IPS DF 6.9 (cell line): ENCODE measurements around the gene CCDC117.
"Not testable (repeated sequence)": the region's sequence is repeated elsewhere in the genome, so short reads cannot be mapped to it uniquely, and the experiment has no call there.

Experiments used
- DNase-seq: peaks from one replicate; pipeline ENCODE4 v3.0.0-alpha.2; 2013; ENCODE audit warnings: low read depth, low spot score
- H3K27ac ChIP-seq: one replicate; pipeline ENCODE4 v1.5.1; 2013; ENCODE audit warnings: low read length, control low read depth
- H3K27me3 ChIP-seq: 2 replicates; pipeline ENCODE4 v1.6.1; 2013; ENCODE audit warnings: mild to moderate bottlenecking, low read length; ENCODE audit not compliant: control insufficient read depth, insufficient read depth
- H3K36me3 ChIP-seq: 2 replicates; pipeline ENCODE4 v1.6.1; 2013; ENCODE audit warnings: low read length; ENCODE audit not compliant: control insufficient read depth, insufficient read depth
- H3K4me1 ChIP-seq: 2 replicates; pipeline ENCODE4 v1.6.1; 2013; ENCODE audit warnings: low read length; ENCODE audit not compliant: control insufficient read depth, insufficient read depth
- H3K4me3 ChIP-seq: 2 replicates; pipeline ENCODE4 v1.5.1; 2013; ENCODE audit warnings: mild to moderate bottlenecking, low read length
- H3K9me3 ChIP-seq: 2 replicates; pipeline ENCODE4 v1.6.1; 2013; ENCODE audit warnings: low read length, inconsistent platforms; ENCODE audit not compliant: control insufficient read depth, insufficient read depth
- WGBS: extraction: QIAGEN DNeasy Blood & Tissue Kit; methylation state at CpG from one replicate; pipeline ENCODE4 v1.1.7; 2013; ENCODE audit warnings: mixed read lengths, missing lambda C conversion rate; ENCODE audit not compliant: insufficient read length, insufficient coverage; 5-methylcytosine and 5-hydroxymethylcytosine counted together

The CCDC117 gene

DNA sequence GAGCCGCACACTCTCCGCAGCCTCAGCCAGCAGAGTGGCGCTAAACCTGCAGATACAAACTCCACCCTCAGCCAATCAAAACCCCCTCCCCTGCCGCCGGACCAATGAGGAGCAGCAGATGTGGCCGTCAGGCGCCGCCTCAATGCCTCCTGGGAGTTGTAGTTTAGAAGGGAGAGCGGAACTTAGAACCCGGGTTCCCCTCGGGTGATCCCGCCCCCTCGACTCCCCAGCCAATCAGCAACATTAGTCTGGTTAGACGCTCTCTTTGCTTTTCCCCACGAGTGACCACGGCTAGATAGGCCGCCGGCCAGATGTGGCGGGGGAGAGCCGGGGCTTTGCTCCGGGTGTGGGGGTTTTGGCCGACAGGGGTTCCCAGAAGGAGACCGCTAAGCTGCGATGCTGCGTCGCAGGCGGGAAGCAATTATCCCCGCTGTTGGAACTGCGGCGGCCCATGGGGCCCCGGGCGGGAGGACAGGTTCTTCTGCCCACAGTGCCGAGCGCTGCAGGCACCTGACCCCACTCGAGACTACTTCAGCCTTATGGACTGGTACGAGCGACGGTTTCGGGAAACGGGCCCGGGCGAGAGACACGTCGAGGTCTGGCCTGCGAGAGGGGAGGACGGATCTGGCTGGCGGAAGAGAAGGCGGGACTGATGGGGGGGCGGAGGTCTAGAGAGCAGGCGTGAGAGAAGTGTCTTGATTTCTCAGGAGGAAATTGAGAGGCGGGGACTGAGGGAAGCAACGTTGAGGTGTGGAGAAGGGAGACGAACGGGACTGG, 30.5 kb upstream of the CCDC117 start, which contains the start of the genes CHEK2 and HSCB:
CHEK2 (minus strand) TSS at position 36 of the 777 bp plus-strand sequence. CDS start 7,099 bp downstream, outside the sequence.
HSCB (plus strand) TSS at position 255 of the 777 bp plus-strand sequence; CDS start at position 312, 57 bp downstream.
- Histone ChIP-seq H3K27me3 (no peaks in the 10 kb centered on the region), H3K4me3 (peak within 1 kb of the TSS; percentile 77), H3K36me3 (peaks cover 11% of the 10 kb centered on the region; the same call in 1 of the 2 replicates), H3K4me1 (no peaks in the 10 kb centered on the region), H3K27ac (no peak within 1 kb of the TSS), H3K9me3 (no peaks in the 10 kb centered on the region)
- peak; percentile 96 for DNase-seq
- no CpG with 5 or more reads among the region's 54 CpGs for WGBS

DNA sequence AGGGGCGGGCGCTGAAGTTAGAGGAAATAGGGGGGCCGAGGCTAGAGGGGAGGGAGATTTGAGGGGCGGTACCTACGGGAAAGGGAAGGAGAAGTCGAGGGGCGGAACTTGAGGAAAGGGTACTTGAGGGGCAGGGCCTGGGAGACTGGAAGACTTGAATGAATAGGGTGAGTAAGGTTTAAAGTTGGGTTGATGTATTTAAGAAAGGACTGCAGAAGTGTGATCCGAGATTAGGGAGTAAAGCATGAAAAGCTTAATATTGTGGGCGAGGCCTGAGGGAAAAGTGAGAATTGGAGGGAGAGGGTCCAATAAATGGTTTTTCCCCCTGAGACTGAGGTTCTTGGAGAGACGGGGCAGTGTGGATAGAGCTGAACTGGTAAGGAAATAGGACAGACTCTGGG, 29.9 kb upstream of the CCDC117 start:
- Histone ChIP-seq H3K36me3 (peaks cover 11% of the 10 kb centered on the region; the same call in 1 of the 2 replicates), H3K4me3 (peak overlapping the region; percentile 77; the same call in 1 of the 2 replicates), H3K4me1 (no peaks in the 10 kb centered on the region), H3K27me3 (no peaks in the 10 kb centered on the region), H3K9me3 (no peaks in the 10 kb centered on the region), H3K27ac (no peak overlapping the region)
- 100% methylated on average over 1 of the region's 10 CpGs for WGBS
- DNase-seq: no peak

DNA sequence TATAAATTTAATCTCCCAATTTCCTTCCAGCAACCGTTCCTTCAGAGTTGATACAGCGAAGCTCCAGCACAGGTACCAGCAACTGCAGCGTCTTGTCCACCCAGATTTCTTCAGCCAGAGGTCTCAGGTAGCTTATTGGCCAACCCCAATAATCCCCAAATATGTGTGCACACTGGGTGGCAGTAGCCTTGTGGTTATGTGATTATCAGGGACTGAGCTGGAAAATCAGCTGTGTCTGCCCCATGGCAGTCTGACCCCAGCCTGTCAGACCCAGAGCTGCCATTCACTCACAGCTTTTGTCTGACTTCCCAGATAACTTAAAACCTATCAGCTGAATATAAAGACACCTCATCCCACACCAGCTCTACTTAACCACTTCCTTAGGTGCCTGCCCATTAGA, 28.6 kb upstream of the CCDC117 start:
- Histone ChIP-seq H3K36me3 (peaks cover 13% of the 10 kb centered on the region; the same call in 1 of the 2 replicates), H3K4me3 (no peak overlapping the region), H3K27ac (no peak overlapping the region), H3K9me3 (no peaks in the 10 kb centered on the region), H3K27me3 (no peaks in the 10 kb centered on the region), H3K4me1 (no peaks in the 10 kb centered on the region)
- no peak for DNase-seq
- no CpG with 5 or more reads among the region's 3 CpGs for WGBS

DNA sequence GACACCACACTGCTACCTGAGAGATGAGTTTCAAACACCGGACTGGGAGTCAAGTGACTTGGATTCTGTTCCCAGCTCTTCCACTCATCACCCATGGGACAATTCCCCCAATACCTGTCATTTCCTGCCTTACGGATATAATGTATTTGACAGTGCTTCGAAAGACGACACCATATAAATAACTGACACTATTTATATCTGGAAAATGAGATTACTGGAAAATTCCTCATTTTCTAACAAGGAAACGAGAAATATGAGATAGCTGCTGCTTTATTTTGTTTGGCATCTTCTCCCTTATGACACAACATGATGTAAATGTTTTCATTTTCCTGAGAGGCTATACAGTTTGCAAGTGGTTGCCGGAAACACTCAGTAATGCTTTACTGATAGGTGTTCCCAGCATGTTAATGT, 22.0 kb upstream of the CCDC117 start:
- H3K27ac ChIP-seq: no peak overlapping the region
- no CpG with 5 or more reads among the region's 6 CpGs for WGBS
- peaks cover 4% of the 10 kb centered on the region; the same call in 1 of the 2 replicates for H3K36me3 ChIP-seq
- DNase-seq: no peak
- no peaks in the 10 kb centered on the region for H3K27me3 ChIP-seq
- no peaks in the 10 kb centered on the region for H3K9me3 ChIP-seq
- no peaks in the 10 kb centered on the region for H3K4me1 ChIP-seq
- no peak overlapping the region for H3K4me3 ChIP-seq

DNA sequence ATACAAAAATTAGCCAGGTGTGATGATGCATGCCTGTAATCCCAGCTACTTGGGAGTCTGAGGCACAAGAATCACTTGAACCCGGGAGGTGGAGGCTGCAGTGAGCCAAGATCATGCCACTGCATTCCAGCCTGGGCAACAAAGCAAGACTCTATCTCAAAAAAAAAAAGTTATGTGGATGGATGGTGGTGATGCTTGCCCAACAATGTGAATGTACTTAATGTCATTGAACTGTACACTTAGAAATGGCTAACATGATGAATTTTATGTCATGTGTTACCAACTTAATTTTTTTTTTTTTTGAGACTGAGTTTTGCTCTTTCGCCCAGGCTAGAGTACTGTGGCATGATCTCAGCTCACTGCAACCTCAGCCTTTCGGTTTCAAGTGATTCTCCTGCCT, 18.0 kb upstream of the CCDC117 start:
- H3K27ac ChIP-seq, H3K4me1 ChIP-seq, H3K36me3 ChIP-seq, H3K27me3 ChIP-seq, H3K9me3 ChIP-seq, DNase-seq, H3K4me3 ChIP-seq: not testable (repeated sequence)
- no CpG with 5 or more reads among the region's 3 CpGs for WGBS

DNA sequence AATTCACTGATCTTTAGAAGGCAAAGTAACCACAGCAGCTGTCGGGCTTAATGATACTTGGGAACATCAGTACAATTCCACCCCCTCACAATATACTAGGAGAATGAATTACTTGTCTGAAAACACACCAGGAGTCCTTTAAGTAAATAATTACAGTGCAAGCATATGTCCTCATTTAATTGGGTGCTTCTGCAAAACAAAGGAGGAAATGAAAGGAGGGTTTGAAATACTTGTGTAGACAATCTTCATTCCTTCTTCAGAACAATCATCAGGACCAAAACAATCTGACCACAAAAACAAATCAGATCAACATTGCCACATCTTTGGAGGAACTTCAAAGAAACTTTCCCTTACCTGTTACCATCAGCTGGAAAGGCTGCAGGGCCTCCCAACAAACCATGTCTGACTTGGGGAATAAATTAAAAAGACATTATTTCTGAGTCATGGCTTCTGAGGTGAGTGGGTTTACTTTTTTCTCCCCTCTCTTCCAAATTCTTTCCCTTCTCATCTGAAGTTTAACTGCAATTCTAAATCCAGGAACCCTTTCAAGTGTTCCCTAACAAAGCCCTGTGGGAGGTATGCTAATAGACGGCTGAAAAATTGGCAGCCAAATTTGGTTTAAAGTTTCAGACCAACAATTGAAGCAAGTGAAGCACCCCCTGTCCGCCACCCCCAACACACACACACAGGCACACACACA, 12.5 kb upstream of the CCDC117 start:
- peak; percentile 72 for DNase-seq
- peaks cover 3% of the 10 kb centered on the region; the same call in 1 of the 2 replicates for H3K4me1 ChIP-seq
- no peak overlapping the region for H3K4me3 ChIP-seq
- no peaks in the 10 kb centered on the region for H3K27me3 ChIP-seq
- H3K27ac ChIP-seq: peak overlapping the region; percentile 91
- 0 out of 2 replicates have a peak, but pooled peaks cover 4% of the 10 kb centered on the region for H3K36me3 ChIP-seq
- H3K9me3 ChIP-seq: no peaks in the 10 kb centered on the region; the same call in 1 of the 2 replicates
- whole genome bisulfite sequencing: no CpG with 5 or more reads among the region's 3 CpGs

DNA sequence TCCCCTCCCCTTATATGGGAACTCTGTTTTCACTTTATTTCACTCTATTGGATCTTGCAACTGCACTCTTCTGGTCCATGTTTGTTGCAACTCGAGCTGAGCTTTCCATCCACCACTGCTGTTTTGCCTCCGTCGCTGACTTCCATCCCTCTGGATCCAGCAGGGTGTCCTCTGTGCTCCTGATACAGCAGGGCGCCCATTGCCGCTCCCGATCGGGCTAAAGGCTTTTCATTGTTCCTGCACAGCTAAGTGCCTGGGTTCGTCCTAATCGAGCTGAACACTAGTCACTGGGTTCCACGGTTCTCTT, 11.1 kb upstream of the CCDC117 start:
- no peak for DNase-seq
- Histone ChIP-seq H3K27ac (no peak overlapping the region), H3K27me3 (no peaks in the 10 kb centered on the region), H3K9me3 (no peaks in the 10 kb centered on the region; the same call in 1 of the 2 replicates), H3K36me3 (0 out of 2 replicates have a peak, but pooled peaks cover 4% of the 10 kb centered on the region), H3K4me1 (peaks cover 3% of the 10 kb centered on the region; the same call in 1 of the 2 replicates), H3K4me3 (no peak overlapping the region)
- no CpG with 5 or more reads among the region's 10 CpGs for WGBS

DNA sequence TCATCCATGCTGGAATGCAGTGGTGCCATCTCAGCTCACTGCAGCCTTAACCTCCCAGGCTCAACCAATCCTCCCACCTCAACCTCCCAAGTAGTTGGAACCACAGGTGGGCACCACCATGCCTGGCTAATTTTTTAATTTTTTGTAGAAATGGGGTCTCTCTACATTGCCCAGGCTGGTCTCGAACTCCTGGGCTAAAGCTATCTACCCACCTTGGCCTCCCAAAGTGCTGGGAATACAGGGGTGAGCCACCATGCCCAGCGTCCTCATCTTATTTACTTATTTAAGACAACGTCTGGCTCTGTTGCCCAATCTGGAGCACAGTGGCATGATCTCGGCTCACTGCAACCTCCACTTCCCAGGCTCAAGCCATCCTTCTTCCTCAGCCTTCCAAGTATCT, 10.5 kb upstream of the CCDC117 start:
- H3K9me3 ChIP-seq, H3K36me3 ChIP-seq, H3K4me3 ChIP-seq, H3K27ac ChIP-seq, H3K4me1 ChIP-seq, H3K27me3 ChIP-seq, DNase-seq: not testable (repeated sequence)
- no CpG with 5 or more reads among the region's 4 CpGs for WGBS

DNA sequence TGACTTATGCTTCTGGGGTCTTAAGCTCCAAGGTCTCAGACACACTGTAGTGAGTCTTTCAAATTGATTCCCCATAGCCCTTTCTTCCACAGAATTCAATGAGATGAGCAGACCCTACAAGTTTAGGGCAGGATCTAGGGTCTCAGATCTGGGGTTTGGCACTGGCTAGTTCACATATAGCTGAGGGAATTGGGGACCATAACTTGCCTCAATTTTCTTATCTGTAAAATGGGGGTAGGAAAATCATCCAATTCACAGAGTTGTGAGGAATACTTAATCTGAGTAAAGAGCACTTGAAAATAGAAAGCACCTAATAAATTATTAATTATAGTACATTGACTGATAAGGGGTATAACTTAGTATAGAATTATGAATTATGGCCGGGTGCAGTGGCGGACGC, 5.9 kb upstream of the CCDC117 start:
- Histone ChIP-seq H3K36me3 (no peaks in the 10 kb centered on the region), H3K4me1 (no peaks in the 10 kb centered on the region), H3K9me3 (no peaks in the 10 kb centered on the region), H3K4me3 (no peak overlapping the region), H3K27me3 (no peaks in the 10 kb centered on the region), H3K27ac (no peak overlapping the region)
- DNase-seq: no peak
- WGBS: no CpG with 5 or more reads among the region's 3 CpGs

DNA sequence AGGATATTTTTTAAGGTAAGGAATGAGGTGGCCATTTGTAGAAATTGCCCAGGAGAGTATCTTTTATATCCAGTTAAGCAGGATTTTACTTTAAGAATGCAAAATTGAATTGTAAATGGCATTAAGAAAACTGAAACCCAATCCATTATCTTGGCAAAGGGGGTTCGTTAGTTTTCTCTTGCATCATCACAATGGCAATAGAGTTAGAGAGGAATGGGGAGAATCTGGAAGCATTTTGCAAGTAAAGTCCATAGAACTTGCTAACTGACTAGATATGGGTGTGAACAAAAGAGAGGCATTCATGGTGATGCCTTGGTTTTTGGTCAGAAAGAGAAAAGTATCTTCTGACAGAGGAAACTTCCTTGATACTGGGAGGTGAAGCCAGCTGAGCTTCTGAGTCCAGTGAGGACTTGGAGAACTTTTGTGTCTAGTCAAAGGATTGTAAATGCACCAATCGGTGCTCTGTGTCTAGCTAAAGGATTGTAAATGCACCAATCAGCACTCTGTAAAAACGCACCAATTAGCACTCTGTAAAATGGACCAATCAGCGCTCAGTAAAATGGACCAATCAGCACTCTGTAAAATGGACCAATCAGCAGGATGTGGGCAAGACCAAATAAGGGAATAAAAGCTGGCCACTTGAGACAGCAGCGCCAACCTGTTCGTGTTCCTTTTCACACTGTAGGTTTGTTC, 3.6 kb upstream of the CCDC117 start:
- no peak for DNase-seq
- Histone ChIP-seq H3K4me3 (no peak overlapping the region), H3K9me3 (no peaks in the 10 kb centered on the region), H3K27ac (no peak overlapping the region), H3K36me3 (no peaks in the 10 kb centered on the region), H3K4me1 (no peaks in the 10 kb centered on the region), H3K27me3 (no peaks in the 10 kb centered on the region)
- no CpG with 5 or more reads among the region's 6 CpGs for WGBS
